NB4 (cell line): ENCODE results near the gene PTPN23.

Experiments
- CTCF ChIP-seq: IDR thresholded peaks from one replicate; pipeline ENCODE4 v1.5.1; 2012; ENCODE audit warnings: low read depth, low read length
- POLR2A ChIP-seq: IDR thresholded peaks from 2 replicates; pipeline ENCODE4 v1.6.1; 2011; ENCODE audit warnings: mild to moderate bottlenecking; ENCODE audit not compliant: insufficient read length; ENCODE audit errors: extremely low read depth

DNA sequence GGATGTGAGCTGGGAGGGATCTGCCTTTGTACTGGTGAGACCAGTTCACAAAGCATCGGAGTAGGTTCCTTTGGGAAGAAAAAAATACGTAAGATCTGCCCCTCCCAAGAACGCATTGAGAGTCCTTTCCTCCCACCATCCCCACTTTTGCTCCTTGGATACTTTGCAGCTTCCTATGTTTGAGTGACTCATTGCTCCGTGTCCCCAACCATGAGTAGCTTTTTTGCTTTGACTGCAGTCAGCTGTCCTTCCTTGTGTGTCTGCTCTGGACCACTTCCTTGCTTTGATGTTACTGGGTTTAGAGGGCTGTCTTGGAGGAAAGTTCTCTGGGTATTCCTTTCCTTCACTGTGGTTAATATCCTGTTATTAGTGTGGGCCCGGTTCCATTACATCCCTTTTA lies 43.2 kb upstream of the PTPN23 start:
- no peak for TF ChIP-seq POLR2A
- TF ChIP-seq CTCF = no peak
